ENCODE measurements around the gene KCNMA1.

The KCNMA1 gene

GRCh38 chr10:77448226-77448625, 189.4 kb downstream of the KCNMA1 start:
- DNase-seq (ENCODE audit: low read depth): no peak
- no peak for TF ChIP-seq CTCF (IDR thresholded peaks at IDR 0.05; ENCODE audit: control insufficient read depth, insufficient read depth, low read depth, low read length, missing control alignments)
- H3K4me3 ChIP-seq (ENCODE audit: control insufficient read depth, low read depth, low read length): no peak overlapping the region

GRCh38 chr10:77446700-77447099, 190.9 kb downstream of the KCNMA1 start:
- DNase-seq (ENCODE audit: low read depth): no peak
- no peak for TF ChIP-seq CTCF (IDR thresholded peaks at IDR 0.05; ENCODE audit: control insufficient read depth, insufficient read depth, low read depth, low read length, missing control alignments)
- H3K4me3 ChIP-seq (ENCODE audit: control insufficient read depth, low read depth, low read length): no peak overlapping the region

- DNase-seq (ENCODE audit: low read depth): no peak
- no peak overlapping the region for H3K4me3 ChIP-seq (ENCODE audit: control insufficient read depth, low read depth, low read length)
- TF ChIP-seq CTCF (IDR thresholded peaks at IDR 0.05; ENCODE audit: control insufficient read depth, insufficient read depth, low read depth, low read length, missing control alignments): no peak
These were observed 192.1 kb downstream of the KCNMA1 start for GRCh38 chr10:77445547-77445946.

- no peak overlapping the region for H3K4me3 ChIP-seq (ENCODE audit: control insufficient read depth, low read depth, low read length)
- TF ChIP-seq CTCF (IDR thresholded peaks at IDR 0.05; ENCODE audit: control insufficient read depth, insufficient read depth, low read depth, low read length, missing control alignments): no peak
- DNase-seq (ENCODE audit: low read depth): no peak
These were observed 193.6 kb downstream of the KCNMA1 start for GRCh38 chr10:77444041-77444440.

- DNase-seq (ENCODE audit: low read depth): no peak
- H3K4me3 ChIP-seq (ENCODE audit: control insufficient read depth, low read depth, low read length): no peak overlapping the region
- no peak for TF ChIP-seq CTCF (IDR thresholded peaks at IDR 0.05; ENCODE audit: control insufficient read depth, insufficient read depth, low read depth, low read length, missing control alignments)
These were observed 194.9 kb downstream of the KCNMA1 start for GRCh38 chr10:77442699-77443189.

- TF ChIP-seq CTCF (IDR thresholded peaks at IDR 0.05; ENCODE audit: control insufficient read depth, insufficient read depth, low read depth, low read length, missing control alignments): no peak
- no peak for DNase-seq (ENCODE audit: low read depth)
These were observed 196.0 kb downstream of the KCNMA1 start for GRCh38 chr10:77441353-77442166.

More at GRCh38 chr10:77441353-77442166, 196.0 kb downstream of the KCNMA1 start:
- H3K4me3 ChIP-seq (ENCODE audit: control insufficient read depth, low read depth, low read length): no peak overlapping the region
